Activated effector memory CD4-positive, alpha-beta T cell treated with Interleukin-2 at 50 U/mL for 16 hours (primary cell): ENCODE results near the gene NKX2-2.

ENCODE experiments used
- DNase-seq: peaks from one replicate; pipeline ENCODE4 v3.0.0-alpha.2; 2020

NKX2-2 gene

DNA sequence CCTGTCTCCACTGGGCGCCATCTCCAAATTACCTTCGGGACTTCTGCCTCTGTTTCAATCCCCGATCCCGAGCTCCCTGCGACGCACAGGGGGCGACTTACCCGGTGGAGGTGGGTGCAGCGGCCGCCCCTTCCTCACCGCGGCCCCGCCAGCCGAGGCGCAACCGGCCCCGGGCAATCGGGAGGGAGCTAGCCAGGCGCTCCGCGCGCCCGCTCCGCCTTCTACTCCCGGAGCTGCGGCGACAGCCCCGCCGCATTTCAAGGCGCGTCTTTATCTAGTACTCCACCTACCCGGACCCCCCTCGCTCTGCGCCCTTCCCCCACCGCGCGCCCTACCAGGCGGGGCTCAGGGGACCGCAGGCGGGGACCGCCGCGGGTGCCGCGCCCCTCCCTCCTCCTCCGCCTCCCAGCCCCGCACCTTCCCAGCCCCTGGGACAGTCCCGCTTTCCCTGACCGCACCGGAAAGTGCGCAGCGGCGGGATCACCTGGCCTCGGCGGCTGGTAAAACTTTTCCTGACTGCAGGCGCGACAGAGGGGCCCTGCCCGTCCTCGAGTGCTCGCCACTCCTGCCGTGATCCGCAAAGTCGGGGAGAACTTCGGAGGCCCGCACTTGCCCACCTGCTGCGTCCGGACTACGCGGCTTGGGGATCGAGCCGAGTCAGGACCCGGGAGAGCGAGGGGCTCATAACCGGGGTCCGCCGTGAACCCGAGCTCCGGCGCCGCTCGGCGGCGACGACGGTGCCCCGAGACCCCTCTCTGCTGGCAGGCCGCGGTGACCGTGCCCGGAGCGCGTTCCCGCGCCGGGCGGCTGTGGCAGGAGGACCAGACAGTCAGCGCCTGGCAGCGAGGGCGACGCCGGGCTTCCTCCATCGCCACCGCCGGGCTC is 8.0 kb upstream of the NKX2-2 start:
- no peak for DNase-seq

DNA sequence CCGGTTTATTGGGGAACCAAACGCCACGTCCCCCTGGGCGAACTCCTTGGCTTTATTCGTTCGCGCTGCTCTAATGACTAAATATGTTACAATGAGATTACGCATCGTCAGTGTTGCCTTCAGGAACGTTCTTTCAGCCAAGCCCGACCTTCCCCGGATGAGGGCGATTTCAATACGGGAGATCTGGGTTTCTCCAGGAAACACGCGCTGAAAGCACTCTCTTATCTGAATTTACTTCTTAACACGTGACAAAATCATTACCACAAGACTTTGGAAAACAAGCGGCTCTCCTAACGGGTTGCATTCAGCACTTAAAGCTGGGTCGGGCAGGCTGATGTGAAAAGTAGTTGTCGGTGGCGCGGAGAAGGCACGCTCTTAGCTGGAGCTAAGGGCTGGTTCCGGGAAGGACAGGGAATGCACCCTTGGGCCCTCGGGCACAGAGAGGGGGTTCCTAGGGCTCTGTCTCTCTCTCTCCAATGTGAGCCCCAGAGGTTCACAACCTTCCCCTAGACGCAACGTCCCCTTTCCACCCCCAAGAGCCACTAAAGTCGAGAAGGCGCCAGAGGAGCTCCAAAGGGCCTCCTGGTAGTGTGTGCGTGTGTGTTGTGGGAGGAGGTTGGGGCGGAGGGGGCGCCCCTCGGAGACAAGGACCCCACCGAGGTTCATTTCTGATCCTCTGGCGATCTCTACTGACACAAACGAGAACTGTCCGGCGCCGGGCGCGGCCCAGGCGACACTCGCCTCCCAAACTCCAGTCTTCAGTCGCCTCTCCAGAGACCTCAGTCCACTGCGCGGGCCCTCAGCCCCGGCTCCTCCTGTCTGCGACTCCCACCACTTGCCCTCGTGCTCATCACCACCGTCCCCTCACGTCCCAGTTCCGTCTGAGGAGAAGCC is 7.1 kb upstream of the NKX2-2 start:
- no peak for DNase-seq

DNA sequence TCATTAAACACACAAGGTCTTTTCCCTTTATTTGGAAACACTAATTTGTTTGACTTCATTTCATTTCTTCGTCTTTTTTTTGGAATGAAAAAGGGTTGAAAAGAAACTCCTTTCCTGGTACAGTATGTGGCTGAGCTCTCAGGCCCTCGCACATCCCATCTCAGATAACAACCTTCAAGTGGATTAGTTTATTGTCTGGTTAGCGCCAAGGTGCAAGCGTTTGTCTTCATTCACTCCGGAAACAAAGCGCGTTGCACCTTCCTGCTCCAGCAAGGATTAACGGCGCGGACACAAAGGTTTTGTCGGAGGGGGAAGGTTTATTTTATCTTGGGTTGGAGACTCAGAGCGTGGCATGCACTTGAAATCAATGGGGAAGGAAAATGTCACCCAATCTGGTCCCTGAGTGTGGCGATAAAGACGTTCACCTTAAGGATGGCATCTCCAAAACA is 5.3 kb upstream of the NKX2-2 start:
- DNase-seq, result no peak

DNA sequence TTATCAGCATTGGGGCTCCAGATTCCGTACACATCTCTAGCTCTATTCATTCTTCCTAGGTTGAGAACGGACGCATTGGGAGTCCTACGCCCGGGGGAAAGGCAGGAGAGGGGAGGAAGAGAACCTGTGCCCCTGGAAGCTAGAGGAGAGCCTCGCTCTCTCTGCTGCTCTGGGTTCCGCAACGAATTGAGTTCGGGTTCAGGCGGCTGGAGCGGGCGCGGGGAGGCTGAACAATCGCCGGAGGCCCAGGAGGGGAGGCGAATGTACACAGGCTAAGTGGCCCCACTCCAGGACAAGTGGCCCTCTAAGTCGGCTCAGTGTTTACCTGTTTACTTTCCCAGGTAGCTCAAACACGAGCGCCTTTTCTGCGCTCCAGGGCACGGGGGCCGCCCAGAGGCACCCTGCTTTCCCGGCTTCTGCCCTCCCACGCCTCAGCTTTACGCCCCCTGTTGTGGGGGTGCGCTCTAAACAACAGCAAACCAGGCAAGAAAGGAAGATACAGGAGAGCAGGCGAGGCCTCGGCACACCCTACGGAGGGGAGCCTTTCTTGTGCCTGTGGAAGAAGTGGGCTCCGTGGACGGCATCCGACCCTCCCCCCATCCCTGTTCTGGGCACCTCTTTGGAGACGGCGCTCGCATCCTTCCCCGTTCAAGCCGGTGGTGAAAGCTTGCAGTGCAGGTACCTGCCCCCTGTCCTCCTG is 4.6 kb upstream of the NKX2-2 start:
- no peak for DNase-seq

DNA sequence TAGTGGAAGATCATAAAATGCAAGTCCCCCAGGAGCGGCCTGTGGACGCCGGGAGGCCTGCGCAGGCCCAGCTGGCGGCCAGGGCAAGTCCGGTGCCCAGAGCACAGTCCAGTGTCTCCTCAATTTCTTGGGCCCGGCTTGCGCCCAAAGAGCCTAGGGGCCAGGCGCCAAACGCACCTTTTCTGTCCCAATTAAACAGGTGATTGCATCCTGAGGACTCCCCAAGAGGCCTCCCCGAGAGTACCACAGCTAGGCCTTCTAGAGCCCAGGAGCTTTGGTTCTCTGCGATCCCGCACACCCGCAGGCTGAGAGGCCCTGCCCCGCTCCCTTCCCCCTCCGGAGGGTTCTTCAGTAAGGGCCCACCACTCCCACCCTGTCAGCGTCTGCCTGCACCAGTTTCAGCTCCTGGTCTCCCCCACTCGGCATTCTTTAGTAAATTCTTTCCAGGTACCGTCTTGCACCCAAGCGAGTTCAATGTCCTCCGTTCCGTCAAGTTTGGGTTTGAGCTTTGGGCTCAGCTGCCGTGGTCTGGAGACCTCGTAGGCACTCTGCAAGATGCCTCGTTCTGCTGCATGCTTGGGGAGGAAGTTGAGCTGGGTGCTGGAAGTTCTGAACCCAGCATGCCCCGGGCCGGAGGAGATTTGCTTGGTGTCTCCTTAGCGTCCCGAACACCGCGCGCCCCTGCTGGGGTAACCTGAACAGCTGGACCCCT is 3.9 kb upstream of the NKX2-2 start:
- no peak for DNase-seq

DNA sequence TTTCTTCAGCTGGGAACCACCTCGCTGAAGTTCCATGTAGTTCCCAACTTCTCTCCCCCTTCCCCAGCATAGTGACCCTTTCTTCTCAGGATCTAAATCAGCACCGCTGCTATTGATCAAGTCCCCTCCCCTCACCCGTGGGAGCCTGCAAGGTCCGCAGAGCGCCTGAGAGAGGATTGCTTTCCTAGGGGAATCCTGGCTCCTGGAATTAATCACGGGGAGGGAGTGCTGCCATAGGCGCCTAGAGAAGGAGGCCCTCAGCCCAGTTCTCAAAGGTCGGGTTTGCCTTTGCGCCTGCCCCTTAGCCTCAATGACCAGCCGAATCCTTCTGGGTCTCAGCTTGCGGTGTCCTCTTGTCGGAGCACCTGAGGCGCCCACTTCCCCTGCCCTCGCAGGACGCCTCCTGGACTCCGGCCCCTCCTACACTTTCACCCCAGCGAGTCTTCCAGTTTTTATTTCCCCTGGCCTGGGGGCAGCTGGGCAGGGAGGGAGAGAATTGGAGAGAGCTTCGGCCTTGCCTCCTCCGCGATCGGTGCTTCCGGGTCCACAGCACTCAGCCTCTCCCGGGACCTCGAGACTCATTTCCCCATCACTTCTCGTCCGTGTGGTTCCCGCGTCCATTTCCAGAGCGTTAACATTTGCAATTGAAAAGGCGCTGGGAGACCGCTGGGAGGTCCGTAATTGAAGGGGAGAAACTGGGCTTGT is 3.1 kb upstream of the NKX2-2 start:
- DNase-seq, result no peak

DNA sequence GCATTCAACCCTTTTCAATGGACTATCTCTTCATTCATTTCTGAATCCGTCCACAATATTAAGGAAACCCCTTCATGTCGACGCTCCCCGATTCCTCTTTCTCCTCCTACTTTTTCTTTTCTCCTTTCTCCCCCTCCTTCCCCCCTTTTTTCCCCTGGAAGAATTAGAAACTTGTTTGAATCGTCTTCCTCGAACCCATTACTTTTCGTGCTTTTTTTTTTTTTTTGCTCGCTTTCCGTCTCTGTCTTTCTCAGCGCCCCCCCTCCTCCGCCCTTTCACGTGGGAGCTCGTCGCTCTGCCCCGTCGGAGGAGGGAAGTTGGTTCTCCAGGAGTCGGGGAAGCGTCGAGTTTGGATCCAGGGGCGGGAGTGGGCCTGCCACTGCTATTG is 2.3 kb upstream of the NKX2-2 start:
- no peak for DNase-seq

DNA sequence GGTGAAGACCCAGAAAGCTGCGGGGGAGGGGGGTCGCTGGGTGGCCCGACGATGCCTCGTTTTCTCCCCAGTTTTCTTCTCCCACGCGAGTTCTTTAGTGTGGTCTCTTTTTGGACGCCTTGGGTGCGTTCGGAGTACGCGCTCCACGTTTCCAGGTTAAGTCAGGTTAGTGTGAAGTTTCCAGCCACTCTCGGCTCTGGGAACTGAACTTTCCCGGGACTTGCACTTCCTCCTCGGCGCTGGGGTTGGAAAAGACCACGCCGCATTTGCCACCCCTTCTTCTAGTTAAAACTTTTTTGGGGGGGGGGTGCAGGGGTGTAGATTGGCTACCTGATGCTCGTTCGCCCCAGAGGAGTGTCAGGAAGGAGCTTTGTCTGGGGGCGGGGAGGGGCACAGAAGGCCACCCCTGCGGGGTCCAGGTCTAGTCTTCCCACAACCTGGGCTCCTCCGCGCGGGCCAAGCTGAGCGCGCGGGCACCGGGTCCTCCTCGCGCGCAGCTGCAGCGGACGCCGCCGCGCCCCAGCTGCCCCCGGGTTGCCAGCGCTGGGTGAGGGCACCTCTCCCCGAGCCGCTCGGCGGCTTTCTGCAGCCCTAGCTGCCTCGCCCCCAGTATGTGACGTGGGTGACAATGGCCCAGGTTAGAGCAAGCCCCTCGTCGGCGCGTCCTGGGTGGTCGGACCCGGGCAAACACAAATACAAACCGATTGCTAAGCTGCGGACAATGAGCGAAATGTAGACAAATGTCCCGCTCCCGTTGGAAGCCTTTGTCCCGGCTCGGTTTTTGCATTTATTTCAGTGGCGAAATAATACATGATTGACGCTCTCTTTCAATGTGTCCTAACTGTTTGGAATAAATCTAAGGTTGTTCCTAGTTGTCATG is 1.7 kb upstream of the NKX2-2 start:
- no peak for DNase-seq

DNA sequence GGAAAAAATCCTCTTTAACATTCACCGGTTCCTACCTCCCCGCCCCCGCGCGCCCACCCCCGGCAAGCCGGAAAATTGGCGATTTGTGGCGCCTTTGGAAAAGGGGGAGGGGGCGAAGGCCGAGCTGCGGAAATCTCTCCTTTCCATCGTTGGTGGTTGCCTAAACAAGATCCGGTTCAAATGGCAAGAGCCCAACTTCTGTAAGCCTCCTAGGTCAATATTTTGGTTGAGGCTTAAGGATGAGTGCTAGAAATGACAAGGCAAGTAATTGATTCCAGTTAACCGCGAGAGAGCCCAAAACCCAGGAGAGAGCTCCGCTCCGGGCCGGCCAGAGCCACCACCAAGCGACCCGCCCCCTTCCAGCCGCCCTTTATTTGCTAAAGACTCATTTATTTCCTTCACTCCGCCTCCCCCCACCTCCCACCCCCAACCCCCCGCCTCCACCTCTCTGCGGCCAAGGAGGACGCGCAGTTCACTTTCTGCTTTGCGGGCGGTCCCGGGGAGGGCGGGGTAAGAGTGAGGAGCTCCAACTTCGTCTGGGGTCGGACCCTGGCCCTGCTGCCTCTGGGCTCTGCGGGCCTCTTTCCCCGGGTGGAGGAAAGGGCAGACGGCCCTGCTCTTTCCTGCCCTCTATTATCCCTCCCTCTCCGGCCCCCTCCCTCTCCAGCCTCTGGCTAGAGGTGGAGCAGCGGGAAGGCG is 838 bp upstream of the NKX2-2 start:
- DNase-seq, result no peak

DNA sequence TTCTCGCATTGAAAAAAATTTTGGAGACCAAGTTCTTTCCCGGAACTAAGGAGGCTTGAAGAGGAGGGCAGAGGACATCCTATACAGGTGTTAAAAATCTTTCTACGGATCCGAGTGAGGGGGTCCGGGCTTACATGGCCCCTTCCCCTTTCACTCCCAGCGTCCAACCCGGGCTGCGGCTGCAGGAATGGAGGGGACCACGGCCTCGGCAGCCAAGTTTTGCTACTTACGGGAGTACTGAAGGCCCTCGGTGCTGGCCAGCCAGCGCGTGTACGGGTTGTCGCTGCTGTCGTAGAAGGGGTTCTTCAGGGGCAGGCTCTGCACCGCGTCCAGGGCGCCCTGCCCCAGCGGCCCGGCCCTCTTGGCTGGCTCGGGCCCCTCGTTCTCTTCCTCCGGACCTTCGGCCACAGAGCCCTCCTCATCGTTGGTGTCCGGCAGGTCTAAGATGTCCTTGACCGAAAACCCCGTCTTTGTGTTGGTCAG is 642 bp downstream of the NKX2-2 start:
- DNase-seq, result no peak

DNA sequence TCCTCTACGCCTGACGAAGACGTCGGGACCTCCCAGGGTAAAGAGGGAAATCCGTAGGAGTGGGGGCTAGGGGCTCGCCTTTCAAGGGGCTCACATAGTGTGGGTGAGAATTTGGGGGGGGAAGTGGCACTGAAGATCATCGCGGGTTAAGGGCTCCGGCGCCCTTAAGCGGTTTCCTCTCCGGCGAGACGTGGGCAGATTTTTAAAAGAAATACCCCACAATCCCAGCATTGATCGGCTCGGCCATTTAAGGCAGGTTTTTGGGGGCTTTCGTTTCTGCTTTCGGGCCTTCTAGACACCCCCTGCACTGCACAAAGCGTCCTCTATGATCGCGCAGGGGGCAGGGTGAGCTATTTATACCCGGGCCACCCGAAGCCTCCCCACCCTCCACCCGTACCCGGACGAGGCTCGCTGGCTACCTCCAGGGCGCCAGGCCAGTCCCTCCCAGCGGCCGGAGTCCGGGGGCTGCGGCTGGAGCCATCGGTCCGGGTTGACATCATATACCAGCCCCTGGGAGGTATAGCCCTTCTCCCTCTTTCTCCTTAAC is 1.2 kb downstream of the NKX2-2 start:
- no peak for DNase-seq

DNA sequence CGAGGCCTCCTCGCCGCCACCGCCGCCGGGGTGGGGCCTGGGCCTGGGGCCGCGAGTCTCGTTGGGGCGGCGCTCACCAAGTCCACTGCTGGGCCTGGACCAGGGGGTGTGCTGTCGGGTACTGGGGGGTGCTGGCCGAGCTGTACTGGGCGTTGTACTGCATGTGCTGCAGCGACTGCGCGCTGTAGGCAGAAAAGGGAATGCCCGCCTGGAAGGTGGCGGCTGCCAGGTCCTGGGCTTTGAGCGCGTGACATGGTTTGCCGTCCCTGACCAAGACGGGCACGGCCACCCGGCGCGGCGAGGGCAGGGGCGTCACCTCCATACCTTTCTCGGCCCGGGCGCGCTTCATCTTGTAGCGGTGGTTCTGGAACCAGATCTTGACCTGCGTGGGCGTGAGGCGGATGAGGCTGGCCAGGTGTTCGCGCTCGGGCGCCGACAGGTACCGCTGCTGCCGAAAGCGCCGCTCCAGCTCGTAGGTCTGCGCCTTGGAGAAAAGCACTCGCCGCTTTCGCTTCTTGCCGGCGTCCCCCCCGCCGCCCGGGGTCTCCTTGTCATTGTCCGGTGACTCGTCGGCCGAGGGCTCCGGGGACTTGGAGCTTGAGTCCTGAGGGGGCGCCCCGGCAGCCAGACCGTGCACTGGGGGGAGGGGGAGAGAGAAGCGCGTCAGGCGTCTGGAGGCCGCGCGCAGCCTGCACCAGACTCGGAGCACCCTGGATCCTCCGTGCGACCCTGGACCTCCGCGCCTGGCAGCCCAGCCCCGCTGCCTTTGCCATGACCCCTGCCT is 1.8 kb downstream of the NKX2-2 start:
- no peak for DNase-seq

DNA sequence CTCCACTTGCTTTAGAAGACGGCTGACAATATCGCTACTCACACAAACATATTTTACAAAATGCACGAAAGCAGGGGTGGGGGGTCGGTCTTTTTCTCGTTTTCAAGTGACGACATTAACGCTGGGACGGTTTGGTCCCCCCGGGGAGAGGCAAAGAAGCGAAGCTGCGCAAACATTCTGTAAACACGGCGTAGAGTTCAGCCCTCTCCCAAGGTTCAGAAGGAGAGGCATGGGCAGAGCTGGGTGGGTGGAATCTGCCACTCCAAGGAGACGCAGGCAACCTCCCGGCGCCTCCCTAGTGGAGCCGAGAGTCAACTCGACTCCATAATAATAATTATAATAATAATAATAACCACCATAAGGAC is 2.4 kb downstream of the NKX2-2 start:
- no peak for DNase-seq

DNA sequence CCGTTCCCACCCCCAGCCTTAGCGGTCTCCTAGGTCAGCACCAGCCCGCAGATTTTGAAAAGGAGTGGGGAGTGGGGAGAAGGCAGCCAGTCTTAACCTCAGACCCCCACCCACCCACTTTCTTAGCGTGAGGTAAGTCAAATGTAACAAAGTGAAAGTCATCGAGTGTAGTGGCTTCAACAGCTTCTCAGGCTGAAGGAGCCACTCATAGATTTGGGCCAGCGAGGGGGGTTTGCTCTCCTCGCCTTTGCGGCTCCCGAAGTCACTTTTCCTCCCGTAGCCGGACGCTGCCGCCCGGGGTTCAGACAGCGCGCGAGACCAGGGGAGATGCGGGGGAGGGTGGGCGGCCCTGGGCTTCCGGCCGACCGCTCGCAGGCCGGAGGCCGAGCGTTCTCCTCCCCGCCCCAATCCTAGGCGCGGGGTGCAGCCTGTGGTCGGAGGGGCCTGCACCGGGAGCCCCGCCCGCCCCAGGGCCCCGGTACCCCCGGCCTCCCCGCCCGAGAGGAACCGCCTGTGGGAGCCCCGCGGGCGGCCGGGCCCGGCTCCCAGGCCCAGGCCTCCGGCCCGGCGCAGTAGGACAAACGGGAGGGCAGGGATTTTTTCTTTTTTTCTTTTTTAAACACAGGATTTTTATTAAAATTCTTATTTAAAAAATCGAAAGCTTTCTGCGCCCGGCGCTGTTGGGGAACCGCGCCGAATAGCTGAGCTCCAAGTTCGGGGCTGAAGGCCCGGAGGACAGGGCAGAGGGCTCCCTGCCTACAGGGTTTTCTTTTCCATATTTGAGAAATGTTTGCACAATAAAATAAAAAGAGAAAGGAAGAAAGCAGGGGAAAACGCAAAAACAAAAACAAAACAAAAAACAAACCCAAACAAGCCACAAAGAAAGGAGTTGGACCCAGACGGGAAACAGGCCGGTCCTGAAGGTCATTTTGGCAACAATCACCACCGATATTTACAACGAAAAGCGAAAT is 3.2 kb downstream of the NKX2-2 start:
- DNase-seq, result no peak

DNA sequence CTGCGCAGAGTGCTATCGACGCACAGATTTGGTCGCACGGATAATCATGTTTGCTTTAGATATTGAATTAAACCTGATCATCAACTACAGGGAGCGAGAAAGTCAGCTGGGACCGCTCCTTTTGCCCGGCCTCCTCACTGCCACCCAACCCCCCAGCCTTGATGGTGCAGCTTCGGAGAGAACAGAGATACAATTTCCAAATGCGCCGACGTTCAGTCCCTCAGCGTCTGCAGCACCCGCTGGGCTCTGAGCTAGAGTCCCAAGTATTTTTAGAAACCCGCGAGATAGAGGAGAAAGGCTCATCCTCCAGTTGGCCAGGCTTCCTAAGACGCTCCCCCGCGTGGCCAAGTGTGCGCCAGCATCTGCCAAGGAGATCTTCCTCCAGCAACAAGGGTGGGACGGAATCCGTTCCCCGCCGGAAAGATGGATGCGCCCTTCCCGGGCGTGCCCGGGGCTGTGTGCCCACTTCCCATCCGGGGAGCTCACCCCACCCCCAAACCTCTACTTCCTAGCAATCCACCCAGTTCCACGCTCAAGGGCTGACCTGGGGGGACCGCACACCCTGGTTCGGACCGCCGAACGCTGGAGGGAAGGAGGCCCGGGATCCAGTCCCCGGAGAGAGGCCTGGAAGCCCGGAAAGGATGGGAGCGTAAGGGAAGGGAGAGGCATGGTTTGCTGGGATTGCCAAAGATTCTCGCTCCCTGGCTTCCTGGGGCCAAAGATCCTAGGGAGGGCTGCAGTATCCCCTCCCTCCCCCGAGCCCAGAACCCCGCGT is 4.1 kb downstream of the NKX2-2 start:
- no peak for DNase-seq

DNA sequence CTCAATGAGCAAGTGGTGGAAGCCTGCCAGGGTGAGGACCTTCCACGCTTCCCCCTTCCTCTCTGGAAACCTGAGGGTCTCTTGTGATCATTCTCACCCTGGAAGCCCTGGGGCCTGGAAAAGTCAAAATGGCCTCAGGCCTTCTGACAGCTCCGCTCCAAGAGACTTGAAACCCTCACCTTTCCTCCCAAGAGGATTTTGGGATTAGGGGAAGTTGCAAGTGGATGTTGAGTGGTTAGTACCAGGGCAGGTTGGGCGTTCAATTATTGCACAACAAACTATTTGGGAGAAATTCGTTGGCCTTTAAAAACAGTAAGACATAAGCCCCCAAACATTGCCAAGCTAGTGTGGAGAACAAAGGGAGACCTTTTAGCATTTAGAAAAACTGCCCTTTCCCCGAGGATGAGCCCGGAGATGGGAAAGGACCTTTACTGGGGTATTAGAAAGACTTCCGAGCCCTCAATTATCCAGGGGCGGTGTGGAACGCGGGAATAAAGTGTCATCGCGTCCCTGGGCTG is 4.7 kb downstream of the NKX2-2 start:
- no peak for DNase-seq
